ENCODE data around the gene VMO1. TPM values are rescaled to one million over a fixed set of nuclear protein-coding genes. Genes with fewer than 3 reads are reported as not detected.

Gene VMO1
- total and polyA plus RNA-seq, 9 of the 15 experiments (the other 6 are each of a cell fraction or from before 2014, with no cell fraction given), result 0.31 TPM; not detected in 8

DNA sequence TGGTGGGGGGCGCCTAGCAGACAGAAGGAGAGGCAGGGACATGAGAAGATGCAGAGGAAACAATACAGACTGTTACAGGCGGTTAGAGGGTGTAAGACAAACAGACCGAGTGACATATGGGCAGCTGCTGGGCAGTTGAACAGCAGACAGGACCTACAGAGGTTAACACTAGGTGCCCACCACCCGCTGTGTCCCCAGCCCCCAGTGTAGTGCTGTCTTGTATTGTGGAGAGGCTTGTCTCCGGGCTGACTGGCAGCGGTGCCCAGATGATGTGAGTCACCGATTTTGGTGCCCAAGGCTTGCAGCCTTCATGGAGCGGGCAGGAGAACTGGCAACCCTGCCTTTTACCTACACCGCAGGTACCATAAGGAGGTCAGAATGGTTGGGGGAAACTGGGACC is 44.0 kb downstream of the VMO1 start:
- no peak overlapping the region for H2AFZ ChIP-seq (ENCODE audit: low read depth, low read length)
- no peaks in the 10 kb centered on the region for H3K79me2 ChIP-seq (ENCODE audit: control insufficient read depth, insufficient read depth, low read length)
- intact Hi-C loops (cut with micrococcal nuclease) (no loop called here), in situ Hi-C loops (cut with MboI) (no loop called here)
- no peak overlapping the region for H3K27ac ChIP-seq (ENCODE audit: extremely low read depth, low read depth, low read length)
- CTCF ChIA-PET (ENCODE audit: low intra/inter-chr PET ratio), result no interaction called here
- no TSS peak for BruUV-seq (replicated peaks)
- FAIRE-seq, result no peak
- H3K9me1 ChIP-seq (ENCODE audit: control insufficient read depth, insufficient read depth, low read length), result no peaks in the 10 kb centered on the region
- ATAC-seq, result no peak
- no peak for TF ChIP-seq HINFP (tag; conservative IDR thresholded peaks at IDR 0.05; ENCODE audit: low read depth)
- TF ChIP-seq ZNF57 (CRISPR knock-in tag; IDR thresholded peaks at IDR 0.05), result no peak
- no peak for TF ChIP-seq CLOCK (CRISPR knock-in tag; IDR thresholded peaks at IDR 0.05; ENCODE audit: borderline replicate concordance)
- H3K9me3 ChIP-seq (replicated peaks; ENCODE audit: control insufficient read depth, insufficient read depth, low read depth, low read length), result no peaks in the 10 kb centered on the region
- WGBS (ENCODE audit: insufficient coverage, low coverage, missing lambda C conversion rate), result 13% methylated on average over 7 of the region's 9 CpGs
- no peak overlapping the region for H3K4me2 ChIP-seq (ENCODE audit: insufficient read depth, low read length)
- H3K9ac ChIP-seq (ENCODE audit: insufficient read depth in 1 of 2, low read depth in 2 of 2, low read length in 2 of 2), result no peak overlapping the region
- DNase-seq (ENCODE audit: extremely low read depth in 1 of 4, low spot score in 3 of 4), result no peak
- H3K4me1 ChIP-seq (replicated peaks in 1 of 2; ENCODE audit: control insufficient read depth in 2 of 2, insufficient read depth in 2 of 2, low read length in 2 of 2), result peaks cover 0 to 25% of the 10 kb centered on the region in 2 experiments; a peak in 2 of 5 replicates
- H3K36me3 ChIP-seq (ENCODE audit: control insufficient read depth, insufficient read depth, low read length), result no peaks in the 10 kb centered on the region
- POLR2A ChIA-PET, result no interaction called here
- H4K20me1 ChIP-seq (replicated peaks; ENCODE audit: control insufficient read depth, insufficient read depth, low read length), result no peaks in the 10 kb centered on the region
- no peak overlapping the region for H3K4me3 ChIP-seq
- peaks cover 15 to 49% of the 10 kb centered on the region in 2 experiments for H3K27me3 ChIP-seq (ENCODE audit: control insufficient read depth in 2 of 2, insufficient read depth in 2 of 2, low read length in 2 of 2)
